HCT116 (cell line): Measurements from ENCODE around the gene LRP1.

Experiments
- EZH2 ChIP-seq: fragments of 200-600 bp; sonication (generic); IDR thresholded peaks from 2 replicates; pipeline ENCODE4 v1.6.1; 2017; ENCODE audit warnings: antibody characterized with exemption, mixed run types
- POLR2A ChIP-seq: IDR thresholded peaks from 2 replicates; pipeline ENCODE4 v1.7.0; 2011; ENCODE audit warnings: borderline replicate concordance; ENCODE audit not compliant: insufficient read depth, insufficient read length; ENCODE audit errors: extremely low read depth
- POLR2AphosphoS5 ChIP-seq: IDR thresholded peaks from 2 replicates; pipeline ENCODE4 v1.6.1; 2011; ENCODE audit warnings: mild to moderate bottlenecking, low read depth, low read length, moderate library complexity
- SP1 ChIP-seq: IDR thresholded peaks from 2 replicates; pipeline ENCODE4 v1.6.1; 2012; ENCODE audit warnings: low read depth
- YY1 ChIP-seq: IDR thresholded peaks from 2 replicates; pipeline ENCODE4 v1.6.1; 2011; ENCODE audit warnings: low read length, low read depth, moderate library complexity, mild to moderate bottlenecking; ENCODE audit not compliant: insufficient replicate concordance; ENCODE audit errors: extremely low read depth
- TF ChIP-seq, protein P1 (sequence below), 3 experiments: fragments of 200-600 bp in 1 of 3; sonication (generic) in 1 of 3; IDR thresholded peaks in 2 of 3; conservative IDR thresholded peaks in 1 of 3; 2 replicates each; pipeline ENCODE4 v1.5.1; 2012 to 2017; ENCODE audit warnings: low read depth in 2 of 3, low read length in 2 of 3, antibody characterized with exemption in 1 of 3, borderline replicate concordance in 1 of 3, control low read depth in 1 of 3, mild to moderate bottlenecking in 1 of 3, mixed read lengths in 1 of 3, mixed run types in 1 of 3, moderate library complexity in 1 of 3; ENCODE audit not compliant: insufficient read depth in 1 of 3

- TF ChIP-seq EZH2 (no peak), POLR2A (no peak), YY1 (no peak), POLR2AphosphoS5 (no peak), SP1 (no peak)
- TF ChIP-seq, protein P1, sequence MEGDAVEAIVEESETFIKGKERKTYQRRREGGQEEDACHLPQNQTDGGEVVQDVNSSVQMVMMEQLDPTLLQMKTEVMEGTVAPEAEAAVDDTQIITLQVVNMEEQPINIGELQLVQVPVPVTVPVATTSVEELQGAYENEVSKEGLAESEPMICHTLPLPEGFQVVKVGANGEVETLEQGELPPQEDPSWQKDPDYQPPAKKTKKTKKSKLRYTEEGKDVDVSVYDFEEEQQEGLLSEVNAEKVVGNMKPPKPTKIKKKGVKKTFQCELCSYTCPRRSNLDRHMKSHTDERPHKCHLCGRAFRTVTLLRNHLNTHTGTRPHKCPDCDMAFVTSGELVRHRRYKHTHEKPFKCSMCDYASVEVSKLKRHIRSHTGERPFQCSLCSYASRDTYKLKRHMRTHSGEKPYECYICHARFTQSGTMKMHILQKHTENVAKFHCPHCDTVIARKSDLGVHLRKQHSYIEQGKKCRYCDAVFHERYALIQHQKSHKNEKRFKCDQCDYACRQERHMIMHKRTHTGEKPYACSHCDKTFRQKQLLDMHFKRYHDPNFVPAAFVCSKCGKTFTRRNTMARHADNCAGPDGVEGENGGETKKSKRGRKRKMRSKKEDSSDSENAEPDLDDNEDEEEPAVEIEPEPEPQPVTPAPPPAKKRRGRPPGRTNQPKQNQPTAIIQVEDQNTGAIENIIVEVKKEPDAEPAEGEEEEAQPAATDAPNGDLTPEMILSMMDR (IDR thresholded peaks at IDR 0.05 in 2 of 3, conservative IDR thresholded peaks at IDR 0.05 in 1 of 3; ENCODE audit: borderline replicate concordance in 1 of 3, insufficient read depth in 1 of 3, low read depth in 2 of 3, low read length in 2 of 3): no peak
Measured at GRCh38 chr12:57118711-57119271, 9.5 kb upstream of the LRP1 start.
